Activated T-helper 17 cell treated with anti-CD3 and anti-CD28 coated beads, Interleukin-2, amount 50 U/mL, for 72 hours (primary cell): ENCODE data around the gene SLTM. TPM values are rescaled to one million over a fixed set of nuclear protein-coding genes. Genes with fewer than 3 reads are reported as not detected.
"Not testable (repeated sequence)": the region's sequence is repeated elsewhere in the genome, so short reads cannot be mapped to it uniquely, and the experiment has no call there.

Experiments
- ATAC-seq: fragments of 150-1000 bp; cut with Tn5 transposase; replicated peaks from 2 replicates; pipeline ENCODE4 v1.10.0; 2021; ENCODE audit warnings: mild to moderate bottlenecking, moderate library complexity
- H3K27ac Mint-ChIP-seq: one replicate; pipeline ENCODE4 v1.8.0; 2022; ENCODE audit warnings: mixed read lengths
- H3K27me3 Mint-ChIP-seq: one replicate; pipeline ENCODE4 v1.8.0; 2022; ENCODE audit warnings: mixed read lengths
- H3K36me3 Mint-ChIP-seq: one replicate; pipeline ENCODE4 v1.8.0; 2022; ENCODE audit warnings: low read depth, mild to moderate bottlenecking, mixed read lengths
- H3K4me1 Mint-ChIP-seq: one replicate; pipeline ENCODE4 v1.8.0; 2022; ENCODE audit warnings: mixed read lengths
- H3K4me3 Mint-ChIP-seq: one replicate; pipeline ENCODE4 v1.8.0; 2022; ENCODE audit warnings: mild to moderate bottlenecking, mixed read lengths
- H3K9me3 Mint-ChIP-seq: one replicate; pipeline ENCODE4 v1.8.0; 2022; ENCODE audit warnings: mixed read lengths
- total RNA-seq, 2 donors: library from RNA; stranded (reverse); gene quantifications; one replicate each; pipeline ENCODE4 v1.2.3, GENCODE V29; 2022

SLTM gene
- total RNA-seq, 2 donors from 2014 or later: 62.8 to 94.6 TPM

- H3K4me1 Mint-ChIP-seq: peaks cover 5% of the 10 kb centered on the region
- no peak overlapping the region for H3K27ac Mint-ChIP-seq
- no peaks in the 10 kb centered on the region for H3K9me3 Mint-ChIP-seq
- no peak overlapping the region for H3K4me3 Mint-ChIP-seq
- H3K36me3 Mint-ChIP-seq: peaks cover 44% of the 10 kb centered on the region
- no peak for ATAC-seq
- H3K27me3 Mint-ChIP-seq: no peaks in the 10 kb centered on the region
Measured at GRCh38 chr15:58875343-58875742, 58.1 kb downstream of the SLTM start.

DNA sequence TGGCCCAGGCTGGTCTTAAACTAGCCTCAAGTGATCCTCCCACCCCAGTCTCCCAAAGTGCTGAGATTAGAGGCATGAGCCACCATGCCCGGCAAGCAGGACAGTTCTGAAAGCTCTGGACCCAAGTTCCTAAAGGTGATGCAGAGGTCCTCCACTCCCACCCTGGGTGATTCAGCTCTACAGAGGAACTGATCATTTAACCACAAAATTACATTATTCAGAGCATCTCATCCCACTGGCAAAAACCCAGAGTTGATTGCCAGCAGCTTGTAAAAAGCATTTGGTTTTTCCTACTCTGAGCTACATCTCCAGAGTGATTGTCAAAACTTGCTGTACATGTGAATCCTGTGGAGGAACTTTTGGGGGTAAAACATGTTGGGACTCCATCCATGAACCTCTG is 60.2 kb downstream of the SLTM start:
- ATAC-seq: no peak
- H3K27ac Mint-ChIP-seq: no peak overlapping the region

GRCh38 chr15:58870451-58870850 is 63.0 kb downstream of the SLTM start:
- no peak for ATAC-seq
- no peak overlapping the region for H3K27ac Mint-ChIP-seq
- no peak overlapping the region for H3K4me3 Mint-ChIP-seq
- no peaks in the 10 kb centered on the region for H3K4me1 Mint-ChIP-seq
- no peaks in the 10 kb centered on the region for H3K27me3 Mint-ChIP-seq
- no peaks in the 10 kb centered on the region for H3K36me3 Mint-ChIP-seq
- H3K9me3 Mint-ChIP-seq: no peaks in the 10 kb centered on the region

More for the DNA sequence above, 60.2 kb downstream of the SLTM start:
- Mint-ChIP-seq H3K27me3 (no peaks in the 10 kb centered on the region), H3K36me3 (peaks cover 23% of the 10 kb centered on the region), H3K9me3 (no peaks in the 10 kb centered on the region), H3K4me1 (peaks cover 5% of the 10 kb centered on the region), H3K4me3 (no peak overlapping the region)

- Mint-ChIP-seq H3K4me1 (peaks cover 6% of the 10 kb centered on the region), H3K4me3 (no peak overlapping the region), H3K9me3 (no peaks in the 10 kb centered on the region), H3K27me3 (peaks cover 7% of the 10 kb centered on the region), H3K27ac (no peak overlapping the region), H3K36me3 (no peaks in the 10 kb centered on the region)
- no peak for ATAC-seq
Measured at GRCh38 chr15:58867926-58868325, 65.6 kb downstream of the SLTM start.

- Mint-ChIP-seq H3K36me3 (no peaks in the 10 kb centered on the region), H3K27ac (no peak overlapping the region), H3K9me3 (no peaks in the 10 kb centered on the region), H3K27me3 (peaks cover 7% of the 10 kb centered on the region), H3K4me3 (no peak overlapping the region), H3K4me1 (peaks cover 6% of the 10 kb centered on the region)
- no peak for ATAC-seq
Measured at GRCh38 chr15:58865425-58865880, 68.0 kb downstream of the SLTM start.

DNA sequence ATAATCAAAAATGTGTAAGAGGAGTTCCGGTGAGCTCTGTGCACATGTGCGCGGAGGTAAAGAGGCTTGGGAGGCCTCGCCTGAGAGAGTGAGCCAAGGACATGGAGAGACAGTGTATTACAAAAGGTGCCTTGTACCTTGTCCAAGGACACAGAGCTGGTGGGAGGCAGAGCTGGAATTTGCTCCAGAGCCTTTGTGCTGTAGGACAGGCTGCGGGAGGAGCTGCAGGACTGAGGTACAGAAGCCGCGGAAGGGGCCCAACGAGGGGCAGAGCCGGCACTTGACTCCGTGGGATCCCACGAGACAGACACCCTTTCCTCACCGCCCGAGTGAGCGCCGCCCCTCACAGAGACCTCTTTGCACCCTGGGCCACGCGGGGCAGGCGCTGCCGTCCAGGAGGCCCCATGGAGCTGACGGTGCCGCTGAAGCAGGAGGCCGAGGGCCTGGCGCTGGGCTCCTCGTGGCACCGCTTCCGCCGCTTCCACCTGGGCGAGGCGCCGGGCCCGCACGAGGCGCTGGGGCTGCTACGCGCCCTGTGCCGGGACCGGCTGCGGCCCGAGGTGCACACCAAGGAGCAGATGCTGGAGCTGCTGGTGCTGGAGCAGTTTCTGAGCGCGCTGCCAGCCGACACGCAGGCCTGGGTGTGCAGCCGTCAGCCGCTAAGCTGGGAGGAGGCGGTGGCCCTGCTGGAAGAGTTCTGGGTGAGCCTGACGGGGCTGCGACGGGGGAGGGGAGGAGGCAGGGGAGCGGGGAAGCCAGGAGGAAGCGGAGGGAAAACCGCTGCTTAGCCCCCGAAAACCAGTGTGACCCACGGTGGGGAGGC is 68.7 kb downstream of the SLTM start:
- Mint-ChIP-seq H3K4me3 (peak overlapping the region; percentile 3), H3K9me3 (no peaks in the 10 kb centered on the region), H3K27me3 (peaks cover 7% of the 10 kb centered on the region), H3K36me3 (no peaks in the 10 kb centered on the region), H3K27ac (no peak overlapping the region), H3K4me1 (peaks cover 6% of the 10 kb centered on the region)
- no peak for ATAC-seq

GRCh38 chr15:58862326-58862725 is 71.2 kb downstream of the SLTM start:
- Mint-ChIP-seq H3K27me3 (peaks cover 7% of the 10 kb centered on the region), H3K27ac (no peak overlapping the region), H3K4me1 (peaks cover 6% of the 10 kb centered on the region), H3K36me3 (no peaks in the 10 kb centered on the region), H3K9me3 (no peaks in the 10 kb centered on the region), H3K4me3 (no peak overlapping the region)
- ATAC-seq: peak; percentile 66

DNA sequence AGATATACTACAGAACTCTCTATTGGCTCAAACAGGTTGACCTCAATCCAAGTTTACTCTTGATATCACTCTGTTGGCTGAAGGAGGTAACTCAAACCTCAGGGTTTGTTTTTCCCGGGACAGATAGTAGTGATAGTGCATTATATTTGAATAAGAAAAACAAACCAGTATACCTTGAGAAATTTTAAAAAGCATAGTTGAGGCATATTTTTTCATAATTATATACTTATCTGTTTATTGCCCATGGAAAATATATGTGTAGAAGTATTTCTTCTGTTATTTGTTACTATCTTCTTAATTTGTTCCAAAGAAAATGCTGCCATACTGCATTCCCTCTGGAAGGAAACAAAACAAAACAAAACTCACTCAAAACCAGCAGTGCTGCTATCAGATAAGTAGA is 76.9 kb downstream of the SLTM start:
- H3K9me3 Mint-ChIP-seq, H3K27ac Mint-ChIP-seq, ATAC-seq, H3K27me3 Mint-ChIP-seq, H3K4me3 Mint-ChIP-seq, H3K4me1 Mint-ChIP-seq: not testable (repeated sequence)
- peaks cover 39% of the 10 kb centered on the region for H3K36me3 Mint-ChIP-seq

GRCh38 chr15:58856086-58856485 is 77.4 kb downstream of the SLTM start:
- no peak for ATAC-seq
- peaks cover 42% of the 10 kb centered on the region for H3K36me3 Mint-ChIP-seq

DNA sequence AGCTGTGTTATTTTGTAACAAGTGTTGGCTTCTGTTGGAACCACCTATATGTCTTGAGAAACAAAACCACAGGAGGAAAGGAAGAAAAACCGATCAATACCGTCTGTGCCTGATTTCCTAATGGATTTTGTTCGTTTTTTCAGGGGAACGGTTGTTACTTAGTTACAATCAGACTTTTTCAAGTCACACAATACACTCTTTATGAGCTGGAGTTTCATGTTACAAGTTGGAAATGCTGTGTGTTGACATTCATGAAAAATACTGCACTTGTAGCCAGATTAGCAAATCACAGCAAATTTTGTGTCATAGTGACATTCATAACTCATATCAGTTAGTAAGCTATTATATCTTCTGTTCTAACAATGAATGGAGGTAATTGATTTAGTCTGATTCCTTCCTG is 78.9 kb downstream of the SLTM start:
- Mint-ChIP-seq H3K27ac (no peak overlapping the region), H3K9me3 (no peaks in the 10 kb centered on the region), H3K27me3 (no peaks in the 10 kb centered on the region), H3K36me3 (peaks cover 48% of the 10 kb centered on the region), H3K4me1 (no peaks in the 10 kb centered on the region), H3K4me3 (no peak overlapping the region)
- no peak for ATAC-seq

More at GRCh38 chr15:58856086-58856485, 77.4 kb downstream of the SLTM start:
- no peak overlapping the region for H3K27ac Mint-ChIP-seq
- H3K9me3 Mint-ChIP-seq: no peaks in the 10 kb centered on the region
- no peaks in the 10 kb centered on the region for H3K27me3 Mint-ChIP-seq
- no peaks in the 10 kb centered on the region for H3K4me1 Mint-ChIP-seq
- no peak overlapping the region for H3K4me3 Mint-ChIP-seq

DNA sequence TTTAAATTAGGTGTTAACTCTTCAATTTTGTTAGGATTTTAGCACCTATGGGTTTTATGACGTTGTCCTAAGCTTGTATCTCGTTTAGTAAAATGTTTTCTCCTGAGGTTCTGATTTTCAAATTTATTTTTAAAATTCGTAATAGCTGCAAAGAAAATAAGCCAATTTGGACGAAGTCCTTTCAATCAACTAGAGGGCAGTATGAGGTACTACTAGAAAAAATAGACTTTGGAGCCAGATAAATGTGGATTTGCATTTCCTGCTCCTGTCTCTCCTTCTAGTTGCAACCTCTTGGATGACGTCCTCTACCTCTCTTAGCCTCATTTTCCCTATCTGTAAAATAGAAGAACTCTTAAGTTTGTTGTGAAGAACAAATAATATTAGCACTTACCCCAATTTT is 81.1 kb downstream of the SLTM start:
- no peak for ATAC-seq
- Mint-ChIP-seq H3K9me3 (no peaks in the 10 kb centered on the region), H3K27ac (no peak overlapping the region), H3K27me3 (no peaks in the 10 kb centered on the region), H3K4me1 (no peaks in the 10 kb centered on the region), H3K4me3 (no peak overlapping the region), H3K36me3 (peaks cover 69% of the 10 kb centered on the region)

DNA sequence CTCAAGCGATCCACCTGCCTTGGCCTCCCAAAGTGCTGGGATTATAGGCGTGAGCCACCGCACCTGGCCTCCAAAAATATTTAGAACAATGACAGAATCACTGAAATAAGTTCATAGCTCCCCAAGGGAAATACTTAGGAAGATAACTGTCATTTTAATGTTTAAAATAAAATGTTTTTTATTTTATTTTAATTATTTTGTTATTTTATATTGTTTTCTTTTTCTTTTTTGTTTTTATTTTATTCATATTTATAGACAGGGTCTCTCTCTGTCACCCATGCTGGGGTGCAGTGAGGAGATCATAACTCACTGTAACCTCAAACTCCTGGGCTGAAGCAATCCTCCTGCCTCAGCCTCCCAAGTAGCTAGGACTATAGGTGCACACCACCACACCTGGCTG is 82.3 kb downstream of the SLTM start:
- peaks cover 80% of the 10 kb centered on the region for H3K36me3 Mint-ChIP-seq
- not testable (repeated sequence) for H3K4me1 Mint-ChIP-seq, H3K9me3 Mint-ChIP-seq, ATAC-seq, H3K27ac Mint-ChIP-seq, H3K27me3 Mint-ChIP-seq, H3K4me3 Mint-ChIP-seq

DNA sequence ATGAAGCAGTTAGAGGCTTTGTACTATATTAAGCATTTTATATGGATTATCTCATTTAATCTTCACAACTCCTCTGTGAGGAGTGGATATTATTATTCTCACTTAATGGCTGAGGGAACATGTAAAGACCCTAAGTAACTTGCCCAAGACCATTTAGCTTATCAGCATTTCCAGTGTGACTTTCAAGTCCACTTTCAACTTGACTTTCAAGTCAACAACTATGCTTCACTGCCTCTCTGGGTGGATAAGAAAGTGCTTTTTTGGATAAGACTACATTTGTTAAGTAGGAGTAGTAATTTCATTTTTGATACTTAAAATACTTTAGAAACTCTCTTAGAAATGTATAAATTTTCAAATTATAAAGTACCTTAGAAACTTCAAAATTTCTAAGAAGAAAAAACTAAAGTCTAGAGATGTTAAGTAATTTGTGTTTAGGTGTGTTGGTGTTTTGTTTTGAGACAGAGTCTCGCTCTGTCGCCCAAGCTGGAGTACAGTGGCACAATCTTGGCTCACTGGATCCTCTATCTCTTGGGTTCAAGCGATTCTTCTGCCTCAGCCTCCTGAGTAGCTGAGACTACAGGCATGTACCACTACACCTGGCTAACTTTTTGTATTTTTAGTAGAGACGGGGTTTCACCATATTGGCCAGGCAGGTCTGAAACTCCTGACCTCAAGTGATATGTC is 90.6 kb downstream of the SLTM start:
- H3K27me3 Mint-ChIP-seq: no peaks in the 10 kb centered on the region
- H3K4me3 Mint-ChIP-seq: no peak overlapping the region
- no peak for ATAC-seq
- no peak overlapping the region for H3K27ac Mint-ChIP-seq
- no peaks in the 10 kb centered on the region for H3K4me1 Mint-ChIP-seq
- H3K9me3 Mint-ChIP-seq: no peaks in the 10 kb centered on the region
- peaks cover 32% of the 10 kb centered on the region for H3K36me3 Mint-ChIP-seq

DNA sequence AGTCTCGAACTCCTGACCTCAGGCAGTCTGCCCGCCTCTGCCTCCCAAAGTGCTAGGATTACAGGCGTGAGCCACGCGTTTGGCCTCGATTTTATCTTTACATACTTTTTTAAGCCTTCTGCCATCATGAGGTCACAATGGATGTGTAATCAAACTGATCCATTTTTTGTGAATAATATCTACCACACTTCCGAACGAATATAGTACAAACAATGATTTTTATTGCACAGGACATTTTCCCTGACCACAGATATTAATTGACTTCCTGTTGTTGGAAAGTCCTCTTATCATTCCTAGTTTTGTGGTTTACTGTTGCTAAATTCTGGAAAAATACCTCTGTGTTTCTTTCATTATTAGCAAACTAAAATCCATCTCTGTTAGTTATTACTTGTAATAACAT is 93.4 kb downstream of the SLTM start:
- H3K4me1 Mint-ChIP-seq: no peaks in the 10 kb centered on the region
- ATAC-seq: no peak
- no peak overlapping the region for H3K4me3 Mint-ChIP-seq
- no peaks in the 10 kb centered on the region for H3K27me3 Mint-ChIP-seq
- H3K27ac Mint-ChIP-seq: no peak overlapping the region
- no peaks in the 10 kb centered on the region for H3K9me3 Mint-ChIP-seq
- H3K36me3 Mint-ChIP-seq: peaks cover 18% of the 10 kb centered on the region

- no peak overlapping the region for H3K27ac Mint-ChIP-seq
- no peak overlapping the region for H3K4me3 Mint-ChIP-seq
- no peaks in the 10 kb centered on the region for H3K9me3 Mint-ChIP-seq
- H3K27me3 Mint-ChIP-seq: no peaks in the 10 kb centered on the region
- no peaks in the 10 kb centered on the region for H3K4me1 Mint-ChIP-seq
- peaks cover 16% of the 10 kb centered on the region for H3K36me3 Mint-ChIP-seq
- no peak for ATAC-seq
Measured at GRCh38 chr15:58839485-58839884, 94.0 kb downstream of the SLTM start.
